HG03139 (cell line): ENCODE measurements around the gene SLC2A8.

ENCODE experiments used
- ATAC-seq: cut with Tn5 transposase; IDR thresholded peaks from one replicate; pipeline ENCODE4 v1.9.1; 2021; ENCODE audit not compliant: unreplicated experiment

SLC2A8 gene

GRCh38 chr9:127455324-127455992 lies 58.5 kb downstream of the SLC2A8 start:
- ATAC-seq = no peak

DNA sequence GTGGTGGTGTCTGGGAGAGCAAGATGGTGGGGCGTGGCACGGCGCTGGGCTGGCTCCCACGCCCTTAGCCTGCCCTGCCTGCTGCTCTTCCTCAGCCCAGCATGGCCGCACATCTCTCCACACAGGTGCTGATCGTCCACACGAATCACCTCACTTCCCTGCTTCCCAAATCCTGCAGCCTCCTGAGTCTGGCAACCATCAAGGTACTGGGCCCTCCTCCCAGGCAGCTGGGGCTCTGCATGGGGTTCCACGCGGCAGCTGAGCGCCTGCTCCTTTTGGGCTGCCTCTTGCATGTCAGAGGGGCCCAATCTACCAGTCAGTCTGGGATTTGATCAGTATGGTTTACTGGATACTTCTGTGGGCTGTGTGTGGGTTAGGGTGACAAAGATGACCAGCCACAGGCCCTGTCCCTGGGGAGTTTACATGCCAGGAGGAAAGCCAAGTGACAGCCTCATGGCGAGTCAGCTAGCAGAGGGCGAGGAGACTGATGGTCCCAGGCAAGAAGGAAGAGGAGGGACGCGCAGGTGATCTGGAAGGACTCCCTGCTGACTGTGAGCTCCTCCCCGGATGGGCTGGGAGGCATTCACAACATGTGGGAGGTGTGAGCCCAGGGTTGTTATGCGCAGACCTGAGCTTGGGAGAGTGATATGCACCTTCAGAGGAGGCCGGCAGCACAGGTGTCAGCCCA lies 60.4 kb downstream of the SLC2A8 start:
- ATAC-seq = no peak
